Islet of Langerhans (tissue), 1 donor: ENCODE results near the gene CTNNBL1.

Source experiments
- FAIRE-seq: peaks from one replicate; lab custom pipeline; 2011; peaks lifted over from hg19 to GRCh38; lab: Jason Lieb, UNC

Gene CTNNBL1

DNA sequence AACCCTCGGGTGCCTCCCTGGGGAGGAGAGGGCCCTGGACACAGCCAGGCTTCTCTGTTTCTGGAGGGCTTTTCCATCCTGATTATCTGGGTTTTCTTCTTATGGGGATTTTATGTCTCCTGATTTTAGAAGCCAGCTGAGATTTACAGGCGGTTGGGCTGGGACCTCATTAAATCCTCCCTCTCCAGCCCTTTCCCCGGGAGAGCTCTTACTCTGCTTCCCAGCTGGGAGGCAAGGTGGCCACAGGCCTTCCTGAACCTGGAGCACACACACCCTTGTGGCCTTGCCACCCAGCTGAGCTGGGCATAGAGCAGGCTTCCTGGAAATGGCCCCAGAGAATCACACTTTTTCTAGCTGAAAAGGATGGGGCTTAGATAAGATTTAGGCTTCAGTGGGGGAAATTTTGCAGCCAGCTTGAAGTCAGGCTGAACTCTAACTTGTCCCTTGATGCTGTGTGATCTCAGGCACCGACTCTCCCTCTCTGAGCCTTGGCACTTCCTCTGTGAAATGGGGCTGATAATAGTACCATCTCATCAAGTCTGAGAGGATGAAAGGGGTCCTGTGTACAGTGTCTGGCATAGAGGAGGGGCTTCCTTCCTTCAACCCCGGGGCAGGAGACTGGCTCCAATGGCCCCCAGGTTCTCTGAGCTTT is 225.7 kb downstream of the CTNNBL1 start:
- FAIRE-seq = no peak

DNA sequence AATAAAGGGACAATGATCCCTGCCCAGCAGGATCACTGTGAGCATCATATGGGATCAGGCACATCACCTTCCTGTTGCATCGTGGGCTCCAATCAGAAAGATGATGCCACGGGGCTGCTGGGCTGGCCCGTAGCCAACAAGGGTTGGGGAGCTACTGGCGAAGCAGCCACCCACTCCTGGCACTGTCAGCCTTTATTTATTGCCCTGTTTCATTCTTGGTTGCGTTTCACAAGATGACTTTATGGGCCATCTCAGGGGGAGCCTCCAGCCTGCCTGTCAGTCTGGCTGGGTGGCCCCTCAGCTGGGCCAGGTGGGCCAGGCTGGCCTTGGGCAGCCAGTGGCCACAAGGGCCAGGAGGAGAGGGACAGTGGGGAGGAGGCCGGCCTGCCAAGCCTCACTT is 226.4 kb downstream of the CTNNBL1 start:
- no peak for FAIRE-seq

DNA sequence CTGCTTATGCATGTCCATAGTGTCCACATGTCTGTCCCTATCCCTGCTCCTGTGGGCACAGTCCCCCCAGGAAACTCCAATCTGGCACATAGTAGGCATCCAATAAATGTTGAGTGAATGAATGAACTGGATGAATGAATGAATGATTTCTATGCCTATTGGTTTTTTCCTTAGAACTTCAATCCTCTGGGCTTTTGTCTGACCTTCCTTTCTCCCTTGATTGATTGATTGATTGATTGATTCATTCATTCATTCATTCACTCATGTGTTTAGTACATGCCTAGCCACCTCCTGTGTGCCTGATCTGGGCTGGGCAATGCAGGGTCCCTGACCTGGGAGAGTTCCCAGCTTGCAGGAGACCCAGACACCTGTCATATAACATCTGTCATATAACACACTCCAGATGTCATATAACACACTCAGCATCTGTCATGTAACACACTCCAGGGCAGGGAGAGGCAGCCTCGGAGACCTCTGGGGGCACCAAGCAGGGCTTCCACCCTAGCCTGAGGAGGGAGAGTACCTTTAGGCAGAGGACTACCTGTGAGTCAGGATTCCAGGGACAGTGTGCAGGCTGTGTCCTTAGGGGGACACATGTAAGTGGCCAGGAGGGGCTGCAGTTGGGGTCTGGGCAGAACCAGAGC is 227.0 kb downstream of the CTNNBL1 start:
- FAIRE-seq = no peak

DNA sequence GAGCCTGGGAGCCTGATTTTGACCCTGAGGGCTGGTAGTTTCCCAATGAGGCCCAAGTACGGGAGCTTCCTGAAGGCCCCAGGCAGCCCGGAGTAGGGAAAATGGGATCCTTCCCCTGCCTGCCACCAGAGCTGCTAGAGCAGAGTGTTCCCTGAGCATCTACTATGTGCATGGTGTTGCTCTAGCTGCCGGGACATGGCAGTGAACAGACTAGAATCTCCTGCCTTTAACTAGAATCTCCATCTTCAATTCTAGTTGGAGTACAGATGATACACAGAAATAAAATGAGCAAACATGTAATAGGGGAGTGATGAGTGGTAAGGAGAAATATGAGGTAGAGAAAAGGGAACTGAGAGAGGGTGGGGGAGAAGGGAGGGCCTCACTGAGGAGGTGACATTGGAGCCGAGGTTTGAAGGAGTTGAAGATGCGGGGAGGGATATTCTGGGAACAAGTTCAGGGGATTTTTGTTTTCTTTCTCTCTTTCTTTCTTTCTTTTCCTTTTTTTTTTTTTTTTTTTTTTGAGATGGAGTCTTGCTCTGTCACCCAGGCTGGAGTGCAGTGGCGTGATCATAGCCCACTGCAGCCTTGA is 227.6 kb downstream of the CTNNBL1 start:
- FAIRE-seq = no peak
